Stimulated activated CD8-positive, alpha-beta memory T cell treated with anti-CD3 and anti-CD28 coated beads, Interleukin-12 subunit alpha, Interleukin-12 subunit beta, amount 100 ng/mL, for 24 hours (primary cell): Measurements from ENCODE around the gene CDC16.
"Not testable (repeated sequence)": the region's sequence is repeated elsewhere in the genome, so short reads cannot be mapped to it uniquely, and the experiment has no call there.

ENCODE experiments used
- DNase-seq: peaks from one replicate; pipeline ENCODE4 v3.0.0-alpha.2; 2020; ENCODE audit errors: extremely low read depth

The CDC16 gene

GRCh38 chr13:114227528-114227927 is 7.2 kb upstream of the CDC16 start:
- DNase-seq: no peak

- no peak for DNase-seq
Measured at GRCh38 chr13:114228176-114228575, 6.5 kb upstream of the CDC16 start.

- DNase-seq: no peak
Measured at GRCh38 chr13:114229506-114229905, 5.2 kb upstream of the CDC16 start.

GRCh38 chr13:114230117-114230516 is 4.6 kb upstream of the CDC16 start:
- DNase-seq: no peak

DNA sequence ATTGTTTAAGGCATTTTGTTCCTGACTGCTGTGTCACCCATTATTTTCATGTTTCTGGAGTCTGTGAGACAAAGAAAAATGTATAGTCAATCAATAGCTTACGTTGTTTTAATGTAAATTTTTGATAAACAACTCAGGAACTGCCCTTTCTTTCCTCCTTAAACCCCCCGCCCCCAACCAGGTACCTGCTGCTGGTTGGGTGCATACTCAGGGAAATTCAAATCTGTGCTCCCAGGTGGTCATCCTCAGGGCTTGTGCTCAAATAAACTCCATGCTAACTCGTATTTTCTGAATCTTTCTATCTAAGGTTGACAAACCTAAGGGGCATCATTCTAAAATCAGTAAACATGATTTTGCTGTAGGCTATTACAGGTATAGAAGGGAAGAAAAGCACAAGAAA is 4.1 kb upstream of the CDC16 start:
- no peak for DNase-seq

GRCh38 chr13:114231886-114232285 is 2.8 kb upstream of the CDC16 start:
- no peak for DNase-seq

GRCh38 chr13:114234266-114234644 is 442 bp upstream of the CDC16 start:
- DNase-seq: no peak

DNA sequence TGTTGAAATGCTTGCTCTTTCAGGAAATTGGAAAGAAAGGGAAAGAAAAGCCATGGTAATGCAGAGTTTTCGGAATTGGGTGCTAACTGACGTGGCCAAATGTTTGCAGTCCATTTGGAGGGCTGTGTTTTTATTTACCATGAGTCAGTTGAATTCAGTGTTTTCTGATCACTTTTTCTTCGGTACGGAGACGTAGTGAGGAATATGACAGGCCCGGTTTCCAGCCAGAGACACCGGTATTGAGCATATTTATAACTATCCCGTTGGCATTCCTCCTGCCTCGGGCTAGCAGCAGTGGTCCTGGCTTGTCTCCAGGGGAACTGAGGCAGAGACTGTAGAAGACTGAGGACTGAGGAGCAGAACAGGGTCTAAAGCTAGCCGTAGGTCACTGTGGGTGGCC is 1.0 kb downstream of the CDC16 start:
- no peak for DNase-seq

DNA sequence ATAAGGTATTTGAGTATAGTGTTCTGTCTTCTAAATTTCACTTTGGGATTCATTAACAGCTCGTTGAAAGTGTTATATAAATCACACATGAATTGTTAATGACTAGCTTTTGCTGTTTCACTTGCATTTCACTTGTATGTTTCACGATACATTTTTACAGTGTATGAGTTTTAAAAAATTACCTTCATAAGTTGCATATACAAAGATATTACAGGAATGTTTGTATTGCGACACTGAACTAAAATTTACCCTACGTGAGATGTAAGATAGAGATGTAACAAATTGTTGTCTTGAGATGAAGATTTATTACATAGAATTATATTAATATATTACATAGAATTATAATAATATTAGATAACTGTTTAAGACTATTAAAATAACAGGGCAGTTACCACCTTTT is 1.5 kb downstream of the CDC16 start:
- no peak for DNase-seq

DNA sequence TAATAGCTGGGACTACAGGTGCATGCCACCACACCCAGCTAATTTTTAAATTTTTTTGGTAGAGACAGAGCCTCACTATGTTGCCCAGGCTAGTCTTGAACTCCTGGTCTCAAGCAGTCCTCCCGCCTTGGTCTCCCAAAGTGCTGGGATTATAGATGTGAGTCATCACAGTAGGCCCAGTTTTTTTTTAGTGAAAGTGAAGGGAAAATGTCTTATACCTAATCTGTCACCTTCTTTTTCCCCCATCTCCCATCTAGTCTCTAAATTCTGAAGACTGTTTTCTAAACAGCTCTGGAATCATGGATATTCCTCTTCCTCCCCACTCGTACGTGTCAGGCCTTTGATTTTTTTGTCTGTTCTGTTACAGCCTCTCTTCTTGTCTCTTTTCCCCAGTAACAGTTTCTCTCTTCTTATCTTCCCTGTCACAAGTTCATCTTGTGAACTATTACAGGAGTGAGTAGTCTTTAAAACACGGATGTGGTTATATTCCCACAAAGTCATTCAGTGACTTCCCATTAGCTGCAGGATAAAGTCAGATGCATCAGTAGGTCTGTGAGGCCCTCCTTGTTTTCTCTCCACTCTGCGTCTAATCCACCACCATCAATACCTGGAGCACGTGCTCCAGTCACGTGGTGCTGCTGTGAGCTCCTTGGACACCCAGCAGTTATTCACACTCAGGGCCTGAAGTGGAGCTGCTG is 2.9 kb downstream of the CDC16 start:
- no peak for DNase-seq

GRCh38 chr13:114241918-114242317 is 7.2 kb downstream of the CDC16 start:
- DNase-seq: no peak

- no peak for DNase-seq
Measured at GRCh38 chr13:114243971-114244370, 9.3 kb downstream of the CDC16 start.

DNA sequence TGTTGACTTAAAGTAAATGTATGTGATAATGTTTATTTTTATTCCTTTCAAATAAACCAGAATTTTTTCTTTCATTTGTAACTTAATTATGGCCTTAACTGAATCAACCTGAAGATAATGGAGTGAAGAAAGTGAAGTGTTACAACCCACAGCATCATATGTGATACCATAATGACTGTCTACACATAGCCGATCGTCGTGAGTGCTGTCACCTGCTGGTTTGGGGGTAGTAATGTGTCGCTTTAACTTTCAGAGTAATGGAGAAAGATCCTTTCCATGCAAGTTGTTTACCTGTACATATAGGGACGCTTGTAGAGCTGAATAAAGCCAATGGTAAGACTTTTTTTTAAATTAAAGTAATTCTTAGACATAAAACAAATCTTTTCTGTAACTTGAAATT is 9.9 kb downstream of the CDC16 start:
- DNase-seq: no peak

DNA sequence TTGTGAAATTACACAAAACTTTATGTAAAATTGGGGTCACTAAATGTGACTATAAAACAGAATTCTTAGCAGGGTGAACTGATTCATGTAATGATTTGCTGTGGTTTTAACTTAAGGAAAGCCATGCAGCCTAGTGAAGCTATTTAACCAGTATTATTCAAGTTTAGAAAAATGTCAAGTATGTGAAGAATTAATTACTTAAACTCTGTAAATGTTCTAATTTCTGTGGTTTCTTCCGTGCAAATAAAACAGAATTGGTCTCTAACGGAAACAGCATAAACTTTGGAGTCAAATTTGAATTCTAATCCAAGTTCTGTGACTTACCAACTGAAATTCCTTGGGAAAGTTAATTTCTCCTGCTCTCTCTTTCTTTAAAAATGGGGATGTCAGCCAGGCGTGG is 13.3 kb downstream of the CDC16 start:
- no peak for DNase-seq

DNA sequence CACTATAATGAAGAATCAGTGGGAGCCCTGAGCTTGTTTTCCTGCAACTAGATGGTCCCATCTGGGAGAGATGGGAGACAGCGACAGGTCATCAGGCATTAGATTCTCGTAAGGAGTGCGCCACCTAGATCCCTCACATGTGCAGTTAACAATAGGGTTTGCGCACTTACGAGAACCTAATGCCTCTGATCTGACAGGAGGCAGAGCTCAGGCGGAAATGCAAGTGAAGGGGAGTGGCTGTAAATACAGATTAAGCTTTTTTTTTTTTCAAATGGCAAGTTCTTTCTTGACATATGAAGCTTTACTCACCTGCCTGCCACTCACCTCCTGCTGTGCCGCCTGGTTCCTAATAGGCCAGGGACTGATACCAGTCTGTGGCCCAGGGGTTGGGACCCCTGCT is 14.4 kb downstream of the CDC16 start:
- no peak for DNase-seq

GRCh38 chr13:114251639-114252440 is 17.1 kb downstream of the CDC16 start:
- not testable (repeated sequence) for DNase-seq

DNA sequence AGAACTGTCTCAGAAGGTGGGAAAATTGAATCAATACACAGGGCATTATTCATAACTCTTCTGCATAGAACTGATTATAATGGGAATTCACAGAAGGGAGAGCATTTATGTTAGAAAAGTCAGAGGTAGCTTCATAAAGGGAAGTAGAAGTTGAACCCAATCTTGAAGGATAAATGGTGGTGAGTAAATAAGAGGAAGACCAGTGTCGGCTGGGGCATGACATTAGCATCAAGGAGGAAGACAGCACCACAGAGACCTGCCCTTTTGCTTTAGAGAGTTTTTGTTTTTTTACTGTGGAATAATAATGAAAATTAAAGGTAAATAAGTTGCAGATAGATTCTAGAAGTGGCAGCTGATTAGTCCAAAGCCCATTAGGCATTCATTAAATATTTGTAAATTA is 21.9 kb downstream of the CDC16 start:
- DNase-seq: no peak

DNA sequence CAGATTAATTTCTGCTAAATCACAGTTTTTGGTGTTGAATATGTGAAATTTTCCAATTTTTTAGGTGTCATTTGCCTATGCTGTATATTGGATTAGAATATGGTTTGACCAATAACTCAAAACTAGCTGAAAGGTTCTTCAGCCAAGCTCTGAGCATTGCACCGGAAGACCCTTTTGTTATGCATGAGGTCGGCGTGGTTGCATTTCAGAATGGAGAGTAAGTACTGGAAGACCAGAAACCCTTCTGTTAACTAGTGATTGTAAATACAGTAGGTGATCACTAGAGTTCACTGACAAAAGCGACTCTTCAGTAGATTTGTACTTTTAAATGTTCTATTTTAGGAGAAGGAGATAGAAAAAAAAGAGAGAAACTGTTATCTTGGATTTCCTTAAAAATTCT is 22.3 kb downstream of the CDC16 start:
- no peak for DNase-seq

GRCh38 chr13:114258589-114258988 is 23.9 kb downstream of the CDC16 start:
- no peak for DNase-seq

- DNase-seq: no peak
Measured at GRCh38 chr13:114259374-114259773, 24.7 kb downstream of the CDC16 start.

DNA sequence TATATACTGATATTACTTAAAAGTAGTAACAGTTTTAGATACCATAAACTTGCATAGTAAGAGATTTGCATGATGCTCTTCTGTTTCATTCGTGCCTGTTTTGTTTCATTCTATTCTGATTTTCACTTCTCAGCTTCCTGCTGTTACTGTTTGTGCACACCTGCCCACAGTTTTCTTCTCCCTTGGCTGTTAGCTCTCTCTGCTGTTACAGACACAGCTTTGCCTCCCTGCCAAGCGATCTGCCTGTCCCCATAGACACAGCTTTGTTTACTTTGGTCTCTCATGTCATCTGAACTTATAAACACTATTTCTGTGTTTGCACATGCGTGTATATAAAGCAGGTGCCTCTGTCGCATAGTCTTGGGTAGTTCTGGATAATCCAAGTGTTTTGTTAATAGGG is 25.3 kb downstream of the CDC16 start:
- DNase-seq: no peak

- DNase-seq: no peak
Measured at GRCh38 chr13:114260814-114261213, 26.1 kb downstream of the CDC16 start.

DNA sequence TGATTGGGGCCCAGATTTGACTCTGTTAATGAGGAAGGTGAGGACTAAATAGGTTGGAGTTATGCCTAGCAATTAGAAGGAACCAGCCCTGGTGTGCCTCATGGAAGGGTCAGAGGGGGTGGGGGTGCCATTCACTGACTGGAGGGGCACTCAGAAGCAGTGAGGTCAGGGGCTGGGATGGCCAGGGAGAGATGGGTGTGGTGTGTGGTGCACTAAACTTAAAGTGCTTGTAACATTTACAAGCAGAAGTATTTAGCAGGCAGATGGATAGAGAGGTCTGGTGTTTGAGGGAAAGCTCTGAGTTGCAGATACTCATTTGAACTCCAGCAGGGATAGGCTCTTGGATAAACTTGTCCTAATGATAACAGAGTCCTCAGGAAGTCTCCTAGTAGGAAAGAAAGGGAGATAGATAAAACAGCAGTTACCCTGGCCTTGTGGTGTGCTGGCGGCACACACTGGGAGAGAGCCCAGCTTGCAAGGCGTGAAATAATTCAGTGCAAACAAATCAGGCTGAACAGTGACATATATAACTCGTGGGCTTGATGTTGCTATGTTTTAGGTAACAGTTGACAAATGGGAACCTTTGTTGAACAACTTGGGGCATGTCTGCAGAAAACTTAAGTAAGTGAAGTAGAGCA is 26.8 kb downstream of the CDC16 start:
- no peak for DNase-seq
